Osteoblast (primary cell): ENCODE measurements around the gene CLDN15. TPM values are rescaled to one million over a fixed set of nuclear protein-coding genes. Genes with fewer than 3 reads are reported as not detected.

Source experiments
- DNase-seq: peaks from one replicate; pipeline ENCODE4 v3.0.0; 2011; ENCODE audit warnings: low spot score, mixed read lengths; ENCODE audit not compliant: insufficient read length; ENCODE audit errors: missing footprints
- H2AFZ ChIP-seq: 2 replicates; pipeline ENCODE4 v1.6.0; 2011; ENCODE audit warnings: mild to moderate bottlenecking, low read length
- H3K27ac ChIP-seq: 2 replicates; pipeline ENCODE4 v1.5.1; 2011; ENCODE audit warnings: mild to moderate bottlenecking, low read depth, low read length, moderate library complexity
- H3K27me3 ChIP-seq: 2 replicates; pipeline ENCODE4 v1.6.0; 2012; ENCODE audit warnings: mild to moderate bottlenecking, control low read depth, inconsistent platforms, low read length, moderate library complexity; ENCODE audit not compliant: insufficient read depth
- H3K36me3 ChIP-seq: 2 replicates; pipeline ENCODE4 v1.5.1; 2011; ENCODE audit warnings: mild to moderate bottlenecking, low read length, control low read depth, moderate library complexity; ENCODE audit not compliant: insufficient read depth
- H3K4me1 ChIP-seq: 2 replicates; pipeline ENCODE4 v1.5.1; 2011; ENCODE audit warnings: mild to moderate bottlenecking, low read length, control low read depth, moderate library complexity; ENCODE audit not compliant: insufficient read depth
- H3K4me2 ChIP-seq: 2 replicates; pipeline ENCODE4 v1.6.0; 2011; ENCODE audit warnings: mild to moderate bottlenecking, low read length; ENCODE audit not compliant: insufficient read depth
- H3K4me3 ChIP-seq: fragments of 200-600 bp; sonication (generic); 3 replicates; pipeline ENCODE4 v1.5.1; 2012; ENCODE audit warnings: mild to moderate bottlenecking, low read length, inconsistent platforms; ENCODE audit not compliant: insufficient read depth
- H3K79me2 ChIP-seq: 2 replicates; pipeline ENCODE4 v1.6.0; 2012; ENCODE audit warnings: mild to moderate bottlenecking, low read length, control low read depth, inconsistent platforms; ENCODE audit not compliant: insufficient read depth
- H3K9me3 ChIP-seq: 2 replicates; pipeline ENCODE4 v1.5.1; 2011; ENCODE audit warnings: low read depth, low read length, control low read depth
- H4K20me1 ChIP-seq: 2 replicates; pipeline ENCODE4 v1.6.0; 2012; ENCODE audit warnings: mild to moderate bottlenecking, low read length, control low read depth; ENCODE audit not compliant: insufficient read depth
- total RNA-seq: library from RNA; depleted of rRNA; stranded (reverse); fragments of >200 nt; gene quantifications from 2 replicates; pipeline ENCODE4 v1.2.3, GENCODE V29; 2012
- TF ChIP-seq, protein P1 (sequence below): IDR thresholded peaks from 2 replicates; pipeline ENCODE4 v1.5.1; 2011; ENCODE audit warnings: mild to moderate bottlenecking, low read depth, low read length, moderate library complexity; ENCODE audit errors: extremely low read depth

The CLDN15 gene
- total RNA-seq, 1 donor, result 3.3 TPM

DNA sequence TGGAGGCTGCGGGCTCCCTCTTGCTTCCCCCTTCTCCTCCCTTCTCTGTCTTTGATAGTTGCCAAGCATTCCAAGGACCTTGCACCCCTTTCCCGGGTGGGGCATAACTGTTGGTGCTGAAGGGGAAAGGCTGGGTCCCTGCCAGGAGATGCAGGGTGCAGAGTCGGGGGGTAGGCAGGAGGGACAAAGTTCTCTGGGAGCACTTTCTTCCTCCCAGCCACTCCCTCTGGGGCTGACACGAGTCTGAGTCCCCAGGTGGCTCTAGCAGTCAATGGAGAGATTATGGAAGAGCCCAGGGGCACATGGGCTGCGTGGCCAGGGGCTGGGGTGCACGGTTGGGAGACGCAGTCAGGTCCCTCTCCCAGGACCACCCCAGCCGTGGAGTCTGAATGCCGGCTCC, 2.1 kb downstream of the CLDN15 start:
- Histone ChIP-seq H3K79me2 (peaks cover under 1% of the 10 kb centered on the region), H3K27ac (no peak overlapping the region), H2AFZ (no peak overlapping the region), H3K4me2 (no peak overlapping the region), H3K4me1 (no peaks in the 10 kb centered on the region), H4K20me1 (peaks cover 7% of the 10 kb centered on the region), H3K27me3 (no peaks in the 10 kb centered on the region), H3K4me3 (no peak overlapping the region), H3K36me3 (peaks cover 10% of the 10 kb centered on the region), H3K9me3 (no peaks in the 10 kb centered on the region)
- TF ChIP-seq, protein P1, sequence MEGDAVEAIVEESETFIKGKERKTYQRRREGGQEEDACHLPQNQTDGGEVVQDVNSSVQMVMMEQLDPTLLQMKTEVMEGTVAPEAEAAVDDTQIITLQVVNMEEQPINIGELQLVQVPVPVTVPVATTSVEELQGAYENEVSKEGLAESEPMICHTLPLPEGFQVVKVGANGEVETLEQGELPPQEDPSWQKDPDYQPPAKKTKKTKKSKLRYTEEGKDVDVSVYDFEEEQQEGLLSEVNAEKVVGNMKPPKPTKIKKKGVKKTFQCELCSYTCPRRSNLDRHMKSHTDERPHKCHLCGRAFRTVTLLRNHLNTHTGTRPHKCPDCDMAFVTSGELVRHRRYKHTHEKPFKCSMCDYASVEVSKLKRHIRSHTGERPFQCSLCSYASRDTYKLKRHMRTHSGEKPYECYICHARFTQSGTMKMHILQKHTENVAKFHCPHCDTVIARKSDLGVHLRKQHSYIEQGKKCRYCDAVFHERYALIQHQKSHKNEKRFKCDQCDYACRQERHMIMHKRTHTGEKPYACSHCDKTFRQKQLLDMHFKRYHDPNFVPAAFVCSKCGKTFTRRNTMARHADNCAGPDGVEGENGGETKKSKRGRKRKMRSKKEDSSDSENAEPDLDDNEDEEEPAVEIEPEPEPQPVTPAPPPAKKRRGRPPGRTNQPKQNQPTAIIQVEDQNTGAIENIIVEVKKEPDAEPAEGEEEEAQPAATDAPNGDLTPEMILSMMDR, result no peak
- peak; percentile 79 for DNase-seq

DNA sequence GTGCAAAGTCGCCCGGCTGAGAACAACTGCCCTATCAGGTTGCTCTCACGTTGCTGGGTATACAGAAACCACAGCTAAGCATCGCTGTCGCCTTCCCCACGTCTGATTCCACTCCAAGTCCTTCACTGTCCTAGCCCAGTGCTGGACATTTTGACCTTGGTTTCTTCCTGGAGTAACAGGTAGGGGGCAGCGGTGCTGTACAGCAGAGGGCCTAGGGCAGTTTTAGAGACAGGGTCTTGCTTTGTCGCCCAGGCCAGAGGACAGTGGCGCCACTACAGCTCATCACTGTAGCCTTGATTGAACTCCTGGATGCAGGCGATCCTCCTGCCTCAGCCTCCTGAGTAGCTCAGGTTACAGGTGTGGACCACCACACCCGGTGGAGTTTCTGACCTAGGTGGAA, 2.6 kb downstream of the CLDN15 start:
- DNase-seq, result peak; percentile 68
- TF ChIP-seq, protein P1, result peak; percentile 28
- Histone ChIP-seq H3K36me3 (peaks cover 10% of the 10 kb centered on the region), H3K27me3 (no peaks in the 10 kb centered on the region), H3K4me2 (no peak overlapping the region), H3K9me3 (no peaks in the 10 kb centered on the region), H3K4me3 (no peak overlapping the region), H4K20me1 (peaks cover 7% of the 10 kb centered on the region), H3K27ac (no peak overlapping the region), H3K4me1 (no peaks in the 10 kb centered on the region), H2AFZ (no peak overlapping the region), H3K79me2 (no peaks in the 10 kb centered on the region)

DNA sequence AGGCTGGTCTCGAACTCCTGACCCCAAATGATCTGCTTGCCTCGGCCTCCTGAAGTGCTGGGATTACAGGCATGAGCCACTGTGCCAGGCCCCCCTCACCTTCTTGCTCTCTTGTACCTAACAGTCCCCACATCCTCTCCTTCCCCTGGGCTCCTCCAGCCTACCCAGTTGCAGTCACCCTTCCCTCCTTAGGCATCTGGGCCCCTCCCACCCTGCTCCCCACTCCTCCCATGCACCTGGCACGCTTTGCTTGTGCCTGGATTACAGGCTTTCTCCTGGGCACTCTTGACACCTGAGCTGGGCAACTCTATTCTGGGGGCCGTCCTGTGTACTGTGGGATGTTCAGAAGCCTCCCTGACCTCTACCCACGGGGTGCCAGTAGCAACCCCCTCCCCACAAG, 3.0 kb downstream of the CLDN15 start:
- H3K79me2 ChIP-seq, result no peaks in the 10 kb centered on the region
- H3K4me3 ChIP-seq, result no peak overlapping the region
- H3K27me3 ChIP-seq, result no peaks in the 10 kb centered on the region

DNA sequence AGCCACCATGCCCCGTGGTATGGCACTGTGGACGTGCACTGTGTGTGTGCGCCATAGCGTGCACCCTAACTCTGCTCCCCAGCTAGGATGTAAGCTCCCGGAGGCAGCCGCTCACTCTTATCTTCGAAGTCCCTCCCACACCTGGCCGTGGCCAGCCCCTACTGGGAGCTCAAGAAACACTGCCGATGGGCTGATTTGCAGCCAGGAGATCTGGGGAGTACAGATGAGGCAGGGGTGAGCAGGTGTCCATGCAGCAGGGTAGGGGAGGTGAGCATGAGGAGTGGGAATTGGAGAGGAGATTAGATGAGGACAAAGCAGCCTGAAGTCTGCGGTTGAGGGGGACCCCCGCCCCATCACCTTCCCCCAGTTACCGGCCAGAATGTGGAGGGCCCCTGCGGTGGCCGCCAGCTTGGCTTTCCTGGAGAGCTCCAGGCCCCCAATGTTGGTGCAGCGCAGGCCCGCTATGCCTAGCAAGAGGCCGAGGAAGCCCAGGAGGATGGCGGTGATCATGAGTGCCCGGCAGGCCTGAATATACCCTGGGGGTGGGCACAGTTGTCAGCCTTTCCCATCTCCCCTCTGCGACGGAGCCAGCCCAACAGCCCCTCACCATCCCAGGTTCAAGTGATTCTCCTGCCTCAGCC, 3.6 kb downstream of the CLDN15 start:
- H3K36me3 ChIP-seq, result peaks cover 4% of the 10 kb centered on the region

More for the DNA sequence above, 3.0 kb downstream of the CLDN15 start:
- peak; percentile 78 for DNase-seq
- H3K4me1 ChIP-seq, result no peaks in the 10 kb centered on the region
- peaks cover 8% of the 10 kb centered on the region for H3K36me3 ChIP-seq
- no peak overlapping the region for H2AFZ ChIP-seq
- H3K27ac ChIP-seq, result no peak overlapping the region
- TF ChIP-seq, protein P1, result no peak
- peaks cover 7% of the 10 kb centered on the region for H4K20me1 ChIP-seq
- H3K4me2 ChIP-seq, result no peak overlapping the region
- H3K9me3 ChIP-seq, result no peaks in the 10 kb centered on the region

More for the DNA sequence above, 3.6 kb downstream of the CLDN15 start:
- no peaks in the 10 kb centered on the region for H3K4me1 ChIP-seq
- H3K79me2 ChIP-seq, result no peaks in the 10 kb centered on the region
- TF ChIP-seq, protein P1, result no peak
- no peak overlapping the region for H3K4me3 ChIP-seq
- H2AFZ ChIP-seq, result no peak overlapping the region
- no peaks in the 10 kb centered on the region for H3K9me3 ChIP-seq
- H3K27ac ChIP-seq, result no peak overlapping the region
- H3K4me2 ChIP-seq, result no peak overlapping the region
- DNase-seq, result peak; percentile 57
- peaks cover 7% of the 10 kb centered on the region for H4K20me1 ChIP-seq
- no peaks in the 10 kb centered on the region for H3K27me3 ChIP-seq
